Mesodermal cell (in vitro differentiated cells): ENCODE data around the gene AURKB.

ENCODE experiments used
- H3K27ac ChIP-seq: 2 replicates; pipeline ENCODE4 v1.7.0; 2013; ENCODE audit warnings: mild to moderate bottlenecking, low read depth, low read length, moderate library complexity; ENCODE audit not compliant: severe bottlenecking
- H3K36me3 ChIP-seq: 2 replicates; pipeline ENCODE4 v1.7.1; 2013; ENCODE audit warnings: mild to moderate bottlenecking, low read length, moderate library complexity; ENCODE audit not compliant: control insufficient read depth, insufficient read depth
- H3K4me1 ChIP-seq: one replicate; pipeline ENCODE4 v1.7.1; 2013; ENCODE audit warnings: mild to moderate bottlenecking, low read length; ENCODE audit not compliant: insufficient read depth, control insufficient read depth, poor library complexity, severe bottlenecking
- H3K4me3 ChIP-seq: 2 replicates; pipeline ENCODE4 v1.7.0; 2013; ENCODE audit warnings: low read length, control low read depth, mild to moderate bottlenecking; ENCODE audit not compliant: insufficient read depth, poor library complexity, severe bottlenecking; ENCODE audit errors: extremely low read depth
- H3K9me3 ChIP-seq: 2 replicates; pipeline ENCODE4 v1.7.1; 2013; ENCODE audit warnings: mild to moderate bottlenecking, low read length, moderate library complexity; ENCODE audit not compliant: control insufficient read depth
- WGBS, 2 experiments: methylation state at CpG; one replicate each; pipeline ENCODE4 v1.1.5; 2013; ENCODE audit warnings: missing lambda C conversion rate in 2 of 2; ENCODE audit not compliant: insufficient coverage in 2 of 2; 5-methylcytosine and 5-hydroxymethylcytosine counted together

Gene AURKB

DNA sequence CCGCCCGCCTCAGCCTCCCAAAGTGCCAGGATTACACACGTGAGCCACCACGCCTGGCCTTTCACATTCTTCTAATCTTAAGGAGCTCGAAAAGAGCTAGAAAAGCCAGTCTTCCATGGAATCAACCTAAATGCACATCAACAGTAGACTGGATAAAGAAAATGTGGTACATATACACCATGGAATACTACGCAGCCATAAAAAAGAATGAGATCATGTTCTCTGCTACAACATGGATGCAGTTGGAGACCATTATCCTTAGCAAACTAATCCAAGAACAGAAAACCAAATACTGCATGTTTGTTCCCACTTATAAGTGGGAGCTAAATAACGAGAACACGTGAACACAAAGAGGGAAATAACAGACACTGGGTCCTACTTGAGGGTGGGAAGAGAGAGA lies 34.4 kb upstream of the AURKB start:
- H3K9me3 ChIP-seq: no peaks in the 10 kb centered on the region
- WGBS, 2 experiments: 98 to 100% methylated on average over 3 to 4 of the region's 8 CpGs
- H3K4me1 ChIP-seq: peaks cover under 1% of the 10 kb centered on the region
- H3K36me3 ChIP-seq: peaks cover 30% of the 10 kb centered on the region
- no peak overlapping the region for H3K27ac ChIP-seq
- no peak overlapping the region for H3K4me3 ChIP-seq

DNA sequence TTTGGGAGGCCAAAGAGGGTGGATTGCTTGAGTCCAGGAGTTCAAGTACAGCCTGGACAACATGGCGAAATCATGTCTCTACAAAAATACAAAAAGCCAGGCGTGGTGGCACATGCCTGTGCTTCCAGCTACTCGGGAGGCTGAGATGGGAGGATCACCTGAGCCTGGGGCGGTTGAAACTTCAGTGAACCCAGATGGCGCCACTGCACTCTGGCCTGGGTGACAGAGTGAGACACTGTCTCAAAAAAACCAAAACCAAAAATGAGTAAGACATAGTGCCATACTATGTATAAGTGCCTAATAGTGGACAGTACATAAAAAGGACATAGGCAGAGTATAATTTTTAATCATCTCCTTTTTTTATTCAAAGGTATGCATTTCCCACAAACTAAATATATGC lies 33.5 kb upstream of the AURKB start:
- Histone ChIP-seq H3K36me3 (peaks cover 37% of the 10 kb centered on the region), H3K4me3 (no peak overlapping the region), H3K9me3 (no peaks in the 10 kb centered on the region), H3K4me1 (no peaks in the 10 kb centered on the region), H3K27ac (no peak overlapping the region)
- WGBS, 2 experiments: 87 to 92% methylated on average over 4 of the region's 5 CpGs

DNA sequence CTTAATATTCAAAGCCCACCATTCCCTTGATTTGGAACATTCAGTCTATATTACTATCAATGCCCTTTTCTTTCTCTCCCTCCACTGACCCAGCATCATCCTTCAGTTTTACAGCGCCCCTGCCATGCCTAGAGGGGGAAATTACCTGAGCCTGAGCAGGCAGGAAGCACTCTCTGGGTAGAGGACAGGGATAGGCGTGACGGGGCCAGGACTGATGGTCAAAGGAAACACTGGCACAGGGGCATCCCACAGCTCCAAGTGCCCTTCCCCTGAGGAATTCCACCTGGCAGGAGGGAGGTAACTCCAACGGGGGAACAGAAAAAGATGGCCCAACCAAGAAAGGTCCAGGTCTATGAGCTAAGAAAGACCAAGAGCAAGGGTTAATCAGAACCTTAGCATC lies 27.5 kb upstream of the AURKB start:
- WGBS, 2 experiments: 85 to 98% methylated on average over 3 to 4 of the region's 4 CpGs
- no peak overlapping the region for H3K27ac ChIP-seq
- no peaks in the 10 kb centered on the region for H3K9me3 ChIP-seq
- H3K36me3 ChIP-seq: peaks cover 78% of the 10 kb centered on the region
- no peak overlapping the region for H3K4me3 ChIP-seq
- no peaks in the 10 kb centered on the region for H3K4me1 ChIP-seq

DNA sequence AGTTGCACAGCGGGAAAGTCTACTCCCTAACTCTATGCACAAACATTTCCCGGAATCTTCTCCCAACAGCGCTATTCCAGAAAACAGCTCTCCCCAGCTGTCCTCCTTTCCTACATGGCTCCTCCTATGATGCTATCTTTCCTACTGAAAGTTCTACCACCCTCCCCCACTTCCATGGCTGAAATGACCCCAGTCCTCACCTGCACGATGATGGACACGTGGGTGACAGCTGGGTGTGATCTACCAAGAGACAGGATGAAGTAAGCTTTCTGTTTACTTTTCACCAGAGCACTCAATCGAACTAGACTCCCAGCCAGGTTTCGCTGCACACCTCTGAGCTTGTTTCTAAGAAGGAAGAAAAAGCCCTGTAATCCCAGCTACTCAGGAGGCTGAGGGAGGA lies 26.8 kb upstream of the AURKB start:
- Histone ChIP-seq H3K4me1 (no peaks in the 10 kb centered on the region), H3K4me3 (no peak overlapping the region), H3K36me3 (peaks cover 86% of the 10 kb centered on the region), H3K9me3 (no peaks in the 10 kb centered on the region), H3K27ac (no peak overlapping the region)
- WGBS, 2 experiments: 88 to 97% methylated on average over 5 to 7 of the region's 7 CpGs

DNA sequence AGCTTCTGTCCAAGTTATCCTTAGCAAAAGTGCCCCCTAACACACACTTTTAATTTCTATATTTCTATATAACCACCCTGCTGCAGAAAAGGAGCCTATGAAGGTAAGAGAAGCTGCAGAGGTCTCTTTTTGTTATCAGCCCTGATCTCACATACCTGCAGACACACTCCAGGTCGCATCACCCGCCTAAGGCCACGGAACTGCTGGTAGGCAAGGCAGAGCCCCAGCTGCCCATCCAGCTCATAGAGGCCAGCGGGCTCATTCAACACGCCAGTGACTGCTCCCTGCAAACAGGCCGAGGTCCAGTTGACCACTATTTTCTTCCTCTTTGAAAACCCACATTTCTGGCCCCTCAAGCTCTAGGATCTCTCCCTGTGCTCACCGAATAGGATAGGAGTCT lies 25.3 kb upstream of the AURKB start:
- Histone ChIP-seq H3K27ac (no peak overlapping the region), H3K4me3 (no peak overlapping the region), H3K4me1 (no peaks in the 10 kb centered on the region), H3K36me3 (peaks cover 90% of the 10 kb centered on the region), H3K9me3 (no peaks in the 10 kb centered on the region)
- WGBS, 2 experiments: 92 to 95% methylated on average over 4 to 7 of the region's 7 CpGs

DNA sequence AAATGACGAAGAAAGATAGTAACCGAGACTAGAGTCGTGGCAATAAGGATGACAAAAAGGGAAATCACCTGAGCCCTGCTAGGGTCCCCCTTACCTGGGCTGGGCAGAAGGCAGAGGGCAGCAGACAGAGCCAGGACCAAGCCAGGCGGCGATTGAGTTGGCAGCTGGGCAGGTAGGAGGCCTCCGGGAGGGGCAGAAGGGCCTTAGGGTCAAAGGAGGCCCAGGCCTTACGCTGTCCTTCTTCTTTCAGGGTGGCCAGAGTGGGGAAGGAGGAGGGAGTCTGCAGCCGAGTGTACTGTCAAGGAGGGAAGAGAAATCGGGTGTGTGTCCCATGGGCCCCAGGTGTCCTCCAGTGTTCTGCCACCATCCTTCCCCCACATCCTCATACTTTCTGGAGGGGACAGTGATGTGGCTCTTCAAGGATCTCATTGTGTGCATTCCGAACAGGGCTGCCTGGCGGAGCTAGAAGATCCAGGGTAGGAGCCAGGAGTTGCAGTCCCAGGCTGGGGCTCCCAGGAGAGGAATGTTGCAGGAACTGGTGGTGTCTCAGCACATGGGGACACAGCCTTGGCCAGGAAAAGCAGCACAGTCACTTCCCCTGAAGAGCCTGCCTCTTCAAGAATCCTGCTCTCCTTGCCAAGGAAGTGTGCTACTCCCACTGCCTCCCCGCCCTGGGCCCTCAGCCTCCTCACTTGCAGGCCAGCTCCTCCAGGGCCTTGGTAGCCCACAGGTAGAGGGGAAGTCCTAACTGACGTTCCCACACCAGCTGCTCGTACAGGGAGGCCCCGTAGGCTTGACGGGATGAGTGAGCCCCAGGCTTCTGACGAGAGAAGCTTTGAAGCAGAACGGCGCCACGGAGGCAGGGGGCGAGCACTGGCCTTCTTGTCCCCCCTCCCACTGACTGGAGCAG lies 24.2 kb upstream of the AURKB start:
- H3K9me3 ChIP-seq: no peaks in the 10 kb centered on the region
- no peaks in the 10 kb centered on the region for H3K4me1 ChIP-seq
- H3K36me3 ChIP-seq: peaks cover 91% of the 10 kb centered on the region
- H3K27ac ChIP-seq: no peak overlapping the region
- H3K4me3 ChIP-seq: no peak overlapping the region
- WGBS, 2 experiments: 94 to 97% methylated on average over 11 to 17 of the region's 21 CpGs

DNA sequence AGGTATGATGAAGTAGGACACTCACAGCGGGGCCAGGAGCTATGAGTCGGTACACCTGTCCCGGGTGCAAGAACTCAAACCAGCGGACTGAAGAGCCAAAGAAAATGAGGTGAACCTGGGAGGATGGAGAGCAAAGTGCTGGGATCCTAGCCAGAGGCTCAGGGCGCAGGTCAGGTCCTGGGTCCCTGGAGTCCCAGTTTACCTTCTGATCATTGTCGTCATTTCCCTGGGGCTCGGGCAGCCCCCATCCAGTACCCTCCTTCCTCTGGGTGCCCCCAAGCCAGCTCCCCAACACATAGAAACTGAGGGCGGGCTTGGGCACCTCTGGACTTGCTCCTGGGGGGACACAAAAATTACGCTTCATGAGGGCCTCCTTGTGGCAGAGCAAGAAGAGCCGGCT lies 21.3 kb upstream of the AURKB start:
- H3K4me1 ChIP-seq: no peaks in the 10 kb centered on the region
- H3K9me3 ChIP-seq: no peaks in the 10 kb centered on the region
- H3K4me3 ChIP-seq: no peak overlapping the region
- no peak overlapping the region for H3K27ac ChIP-seq
- WGBS, 2 experiments: 93 to 96% methylated on average over 10 of the region's 10 CpGs
- peaks cover 89% of the 10 kb centered on the region for H3K36me3 ChIP-seq

DNA sequence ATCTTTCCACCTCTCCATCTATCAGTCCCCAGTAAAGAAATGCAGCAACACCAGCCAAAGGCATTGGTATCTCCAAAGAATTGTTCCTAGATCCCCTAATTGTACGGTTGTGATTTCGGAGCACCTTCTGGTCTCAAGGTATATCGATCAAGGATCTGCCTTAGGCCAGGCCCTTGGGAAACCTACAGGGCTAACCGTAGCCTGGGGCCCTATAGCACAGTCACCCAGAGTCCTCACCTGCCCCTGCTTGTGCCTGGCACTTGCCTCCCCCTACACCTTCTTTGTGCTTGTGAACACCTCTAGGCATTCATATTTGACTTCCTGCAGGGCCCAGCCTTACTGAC lies 16.8 kb upstream of the AURKB start:
- Histone ChIP-seq H3K4me3 (peak overlapping the region; percentile 44), H3K9me3 (no peaks in the 10 kb centered on the region), H3K36me3 (peaks cover 47% of the 10 kb centered on the region), H3K4me1 (peaks cover 4% of the 10 kb centered on the region), H3K27ac (no peak overlapping the region)
- WGBS, 2 experiments: 88 to 91% methylated on average over 4 of the region's 4 CpGs

DNA sequence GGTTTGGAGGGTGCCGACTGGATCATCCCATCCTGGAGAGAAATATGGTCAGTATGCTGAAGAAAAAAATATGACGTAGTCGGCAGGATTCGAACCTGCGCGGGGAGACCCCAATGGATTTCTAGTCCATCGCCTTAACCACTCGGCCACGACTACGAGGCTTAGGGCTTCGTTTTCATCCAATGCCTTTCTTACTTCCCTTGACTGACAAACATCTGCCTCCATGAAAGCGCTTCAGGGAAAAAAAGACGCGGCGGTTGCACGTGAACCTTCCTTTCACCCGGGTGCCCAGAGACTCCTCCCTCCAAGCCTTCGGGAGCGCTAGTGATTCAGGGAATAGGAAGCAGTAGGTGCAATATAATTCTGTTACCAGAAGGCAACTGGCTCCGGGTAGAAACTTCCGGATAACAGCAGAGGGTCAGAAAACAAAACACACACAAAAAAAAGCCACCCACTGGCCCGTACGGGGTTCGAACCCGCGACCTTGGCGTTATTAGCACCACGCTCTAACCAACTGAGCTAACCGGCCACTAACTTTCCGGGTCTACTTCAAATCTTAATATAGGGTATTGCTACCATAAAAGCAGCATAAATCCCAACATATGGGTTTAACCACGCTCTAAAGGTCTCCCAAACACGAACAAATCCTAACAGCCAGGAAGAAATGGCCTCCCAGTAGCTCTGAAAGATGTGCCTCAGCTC lies 16.3 kb upstream of the AURKB start:
- WGBS, 2 experiments: 3 to 5% methylated on average over 16 to 29 of the region's 32 CpGs
- Histone ChIP-seq H3K4me1 (peaks cover 4% of the 10 kb centered on the region), H3K27ac (peak overlapping the region; percentile 84)

DNA sequence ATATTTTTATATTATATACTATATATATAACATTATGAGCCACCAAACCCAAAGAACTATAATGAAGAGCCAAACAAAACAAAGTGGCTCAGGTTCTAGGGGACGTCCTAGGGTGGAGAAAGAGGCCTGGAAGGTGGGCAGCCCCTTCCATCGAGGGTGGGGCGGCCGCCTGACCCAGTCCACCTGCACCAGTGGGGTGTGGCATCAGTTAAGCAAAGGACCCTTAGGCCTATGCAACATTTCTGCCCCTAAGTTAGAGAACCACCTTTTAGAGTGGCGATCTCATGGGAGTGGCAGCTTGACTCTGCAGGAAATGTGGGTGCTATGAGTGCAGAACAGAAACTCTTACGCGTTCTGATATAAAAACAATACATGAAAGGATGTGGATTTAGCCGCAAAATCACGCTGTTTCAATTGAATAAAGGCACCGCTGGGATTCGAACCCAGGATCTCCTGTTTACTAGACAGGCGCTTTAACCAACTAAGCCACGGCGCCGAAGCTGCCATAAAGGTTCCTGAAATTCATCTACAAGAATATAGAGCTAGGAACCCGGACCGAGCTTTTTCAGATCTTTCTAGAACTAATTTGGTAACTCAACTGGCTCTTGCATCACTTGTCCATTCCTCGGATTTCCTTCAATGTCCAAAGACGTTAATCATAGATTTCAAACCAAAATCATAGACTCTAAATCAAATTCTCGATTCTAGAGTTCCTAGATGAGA lies 15.6 kb upstream of the AURKB start:
- 39 to 47% methylated on average over 15 to 16 of the region's 20 CpGs for WGBS, 2 experiments
- Histone ChIP-seq H3K4me1 (peaks cover 4% of the 10 kb centered on the region), H3K4me3 (peak overlapping the region; percentile 44), H3K27ac (peak overlapping the region; percentile 84), H3K36me3 (peaks cover 35% of the 10 kb centered on the region), H3K9me3 (no peaks in the 10 kb centered on the region)

More for the DNA sequence above, 16.3 kb upstream of the AURKB start:
- Histone ChIP-seq H3K9me3 (no peaks in the 10 kb centered on the region), H3K4me3 (peak overlapping the region; percentile 44), H3K36me3 (peaks cover 41% of the 10 kb centered on the region)
